HEK293 (cell line): ENCODE results near the gene MOB2.
A peak's percentile ranks its signal among the peaks of the same experiment; 100 is the strongest.

Source experiments
- CTCF ChIA-PET: fragments of 350-600 bp; formaldehyde crosslinking; extraction: SDS; loops from one replicate; lab custom pipeline; 2021; ENCODE audit warnings: antibody characterized with exemption; lab: Yijun Ruan, JAX
- POLR2A ChIA-PET: fragments of 300-600 bp; formaldehyde crosslinking; extraction: SDS; loops from one replicate; lab custom pipeline; 2020; ENCODE audit warnings: antibody characterized with exemption, inconsistent platforms; lab: Yijun Ruan, JAX
- H3K27ac ChIP-seq: fragments of 200-500 bp; sonication (Bioruptor generic); 2 replicates; pipeline ENCODE4 v1.5.1; 2014; ENCODE audit warnings: low read depth, low read length, control low read depth, inconsistent platforms; ENCODE audit errors: extremely low read depth
- H3K36me3 ChIP-seq, 2 experiments: fragments of 200-500 bp in 1 of 2; sonication (Bioruptor generic) in 1 of 2; 1 replicate in 1 of 2; 2 replicates in 1 of 2; pipeline ENCODE4 v1.5.1; 2014 to 2017; ENCODE audit warnings: inconsistent platforms in 2 of 2, low read length in 2 of 2; ENCODE audit not compliant: control insufficient read depth in 2 of 2, insufficient read depth in 1 of 2
- H3K4me1 ChIP-seq: fragments of 200-500 bp; sonication (Bioruptor generic); 2 replicates; pipeline ENCODE4 v1.5.1; 2014; ENCODE audit warnings: mild to moderate bottlenecking, low read length, inconsistent platforms; ENCODE audit not compliant: control insufficient read depth, insufficient read depth
- H3K4me3 ChIP-seq: 2 replicates; pipeline ENCODE4 v1.5.1; 2011; ENCODE audit warnings: low read depth, mild to moderate bottlenecking, control low read depth, low read length, moderate library complexity
- H3K9me3 ChIP-seq: fragments of 200-500 bp; sonication (Bioruptor generic); 2 replicates; pipeline ENCODE4 v1.5.1; 2014; ENCODE audit warnings: low read depth, low read length, inconsistent platforms; ENCODE audit not compliant: control insufficient read depth, insufficient read depth
- EGR2 ChIP-seq: fragments of 450-650 bp; formaldehyde crosslinking; IDR thresholded peaks from 2 replicates; pipeline ENCODE4 v1.5.1; 2016; ENCODE audit warnings: low read depth, missing biosample characterization, missing genetic modification characterization
- GLI4 ChIP-seq: fragments of 450-650 bp; formaldehyde crosslinking; IDR thresholded peaks from 2 replicates; pipeline ENCODE4 v1.5.1; 2016; ENCODE audit warnings: missing biosample characterization, missing genetic modification characterization
- MZF1 ChIP-seq: fragments of 450-650 bp; formaldehyde crosslinking; IDR thresholded peaks from 2 replicates; pipeline ENCODE4 v1.5.1; 2017; ENCODE audit warnings: missing biosample characterization, missing genetic modification characterization, borderline replicate concordance
- OVOL3 ChIP-seq: fragments of 450-650 bp; formaldehyde crosslinking; IDR thresholded peaks from 2 replicates; pipeline ENCODE4 v1.5.1; 2016; ENCODE audit warnings: missing biosample characterization, missing genetic modification characterization
- PRDM1 ChIP-seq: fragments of 450-650 bp; formaldehyde crosslinking; IDR thresholded peaks from 2 replicates; pipeline ENCODE4; 2016; ENCODE audit warnings: missing biosample characterization, missing genetic modification characterization
- SP3 ChIP-seq: fragments of 450-650 bp; formaldehyde crosslinking; IDR thresholded peaks from 2 replicates; pipeline ENCODE4 v1.5.1; 2016; ENCODE audit warnings: missing biosample characterization, missing genetic modification characterization
- TRIM28 ChIP-seq: IDR thresholded peaks from 2 replicates; pipeline ENCODE4 v1.6.1; 2011; ENCODE audit warnings: low read length, control low read depth, borderline replicate concordance
- ZBTB17 ChIP-seq: fragments of 450-650 bp; formaldehyde crosslinking; IDR thresholded peaks from 2 replicates; pipeline ENCODE4 v1.5.1; 2016; ENCODE audit warnings: missing biosample characterization, missing genetic modification characterization
- ZBTB21 ChIP-seq: fragments of 450-650 bp; formaldehyde crosslinking; IDR thresholded peaks from 2 replicates; pipeline ENCODE4 v1.5.1; 2017; ENCODE audit warnings: missing biosample characterization, missing genetic modification characterization
- ZBTB7A ChIP-seq: fragments of 450-650 bp; formaldehyde crosslinking; IDR thresholded peaks from 2 replicates; pipeline ENCODE4 v1.5.1; 2016; ENCODE audit warnings: low read depth, missing biosample characterization, missing genetic modification characterization
- ZFP3 ChIP-seq: fragments of 450-650 bp; formaldehyde crosslinking; IDR thresholded peaks from 2 replicates; pipeline ENCODE4 v1.5.1; 2016; ENCODE audit warnings: low read depth, missing biosample characterization, missing genetic modification characterization
- ZFP37 ChIP-seq: fragments of 450-650 bp; formaldehyde crosslinking; IDR thresholded peaks from 2 replicates; pipeline ENCODE4 v1.5.1; 2016; ENCODE audit warnings: missing biosample characterization, missing genetic modification characterization
- ZNF114 ChIP-seq: fragments of 450-650 bp; formaldehyde crosslinking; IDR thresholded peaks from 2 replicates; pipeline ENCODE4 v1.5.0; 2017; ENCODE audit warnings: missing biosample characterization, missing genetic modification characterization
- ZNF146 ChIP-seq: fragments of 450-650 bp; formaldehyde crosslinking; IDR thresholded peaks from 2 replicates; pipeline ENCODE4 v1.5.1; 2016; ENCODE audit warnings: missing biosample characterization, missing genetic modification characterization
- ZNF155 ChIP-seq: fragments of 450-650 bp; formaldehyde crosslinking; IDR thresholded peaks from 2 replicates; pipeline ENCODE4 v1.5.1; 2016; ENCODE audit warnings: missing biosample characterization, missing genetic modification characterization
- ZNF23 ChIP-seq: fragments of 450-650 bp; formaldehyde crosslinking; IDR thresholded peaks from 2 replicates; pipeline ENCODE4 v1.5.1; 2016; ENCODE audit warnings: missing biosample characterization, missing genetic modification characterization, borderline replicate concordance
- ZNF473 ChIP-seq: fragments of 450-650 bp; formaldehyde crosslinking; IDR thresholded peaks from 2 replicates; pipeline ENCODE4 v1.5.1; 2017; ENCODE audit warnings: missing biosample characterization, missing genetic modification characterization
- ZNF555 ChIP-seq: fragments of 450-650 bp; formaldehyde crosslinking; conservative IDR thresholded peaks from 2 replicates; pipeline ENCODE4 v1.5.1; 2017; ENCODE audit warnings: missing biosample characterization, mild to moderate bottlenecking, missing genetic modification characterization, inconsistent platforms
- ZNF585B ChIP-seq: fragments of 450-650 bp; formaldehyde crosslinking; IDR thresholded peaks from 2 replicates; pipeline ENCODE4 v1.5.1; 2016; ENCODE audit warnings: missing biosample characterization, missing genetic modification characterization
- ZNF623 ChIP-seq: fragments of 450-650 bp; formaldehyde crosslinking; IDR thresholded peaks from 2 replicates; pipeline ENCODE4 v1.5.1; 2016; ENCODE audit warnings: missing biosample characterization, missing genetic modification characterization
- ZNF660 ChIP-seq: fragments of 450-650 bp; IDR thresholded peaks from 2 replicates; pipeline ENCODE4 v1.5.1; 2018; ENCODE audit warnings: missing biosample characterization, mild to moderate bottlenecking, missing genetic modification characterization
- ZNF664 ChIP-seq: fragments of 450-650 bp; formaldehyde crosslinking; IDR thresholded peaks from 2 replicates; pipeline ENCODE4 v1.5.1; 2016; ENCODE audit warnings: missing biosample characterization, missing genetic modification characterization
- ZNF701 ChIP-seq: fragments of 450-650 bp; formaldehyde crosslinking; IDR thresholded peaks from 2 replicates; pipeline ENCODE4 v1.5.1; 2016; ENCODE audit warnings: missing biosample characterization, missing genetic modification characterization
- ZNF830 ChIP-seq: fragments of 450-650 bp; IDR thresholded peaks from 2 replicates; pipeline ENCODE4 v1.5.0; 2018; ENCODE audit warnings: missing biosample characterization, missing genetic modification characterization, low read depth, mild to moderate bottlenecking, moderate library complexity
- TF ChIP-seq, protein P1 (sequence below): fragments of 450-650 bp; formaldehyde crosslinking; IDR thresholded peaks from 2 replicates; pipeline ENCODE4 v1.5.1; 2016; ENCODE audit warnings: missing biosample characterization, missing genetic modification characterization
- TF ChIP-seq, protein P2 (sequence below): fragments of 450-650 bp; formaldehyde crosslinking; IDR thresholded peaks from 2 replicates; pipeline ENCODE4 v1.5.1; 2016; ENCODE audit warnings: missing biosample characterization, missing genetic modification characterization
- TF ChIP-seq, protein P3 (sequence below): fragments of 450-650 bp; formaldehyde crosslinking; IDR thresholded peaks from 2 replicates; pipeline ENCODE4 v1.5.1; 2016; ENCODE audit warnings: missing biosample characterization, missing genetic modification characterization, borderline replicate concordance

The MOB2 gene

DNA sequence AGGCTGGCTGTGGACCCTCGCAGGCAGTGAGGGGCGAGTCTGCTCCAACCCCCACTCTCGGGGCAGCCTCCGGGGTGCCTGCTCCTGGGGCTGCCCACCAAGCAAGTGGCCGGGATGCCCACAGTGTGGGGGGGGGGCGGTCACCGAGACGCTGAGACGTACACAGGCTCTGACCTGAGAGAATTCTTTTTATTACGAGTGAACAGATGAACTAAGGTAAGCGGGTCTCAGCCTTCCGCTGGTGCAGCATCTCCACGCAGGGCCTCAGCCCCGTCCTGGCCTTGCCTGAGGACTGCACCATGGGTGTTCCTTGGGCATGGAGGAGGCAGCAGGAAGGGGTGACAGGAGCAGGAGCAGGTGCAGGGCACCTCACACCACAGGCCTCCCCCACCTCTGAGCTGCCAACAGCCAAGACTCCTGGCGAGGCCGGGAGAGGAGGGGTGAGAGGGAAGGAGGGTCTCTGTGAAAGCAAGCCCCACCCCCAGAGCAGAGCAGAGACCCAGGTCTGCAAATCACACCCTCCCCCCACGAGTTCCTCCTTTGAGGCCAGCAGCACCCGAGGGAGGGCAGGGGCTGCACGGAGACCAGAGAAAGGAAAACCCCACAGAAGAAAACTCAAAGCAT is 17.2 kb downstream of the MOB2 start:
- peaks cover 0 to 21% of the 10 kb centered on the region in 2 experiments; a peak in 1 of 3 replicates for H3K36me3 ChIP-seq
- no peaks in the 10 kb centered on the region for H3K9me3 ChIP-seq
- H3K4me3 ChIP-seq = no peak overlapping the region
- POLR2A ChIA-PET = no interaction called here
- H3K4me1 ChIP-seq = no peaks in the 10 kb centered on the region
- TF ChIP-seq ZNF23 (tag by site-specific recombination) (no peak), ZNF146 (tag by site-specific recombination) (no peak), ZNF664 (tag by site-specific recombination) (no peak), MZF1 (tag by site-specific recombination) (no peak), SP3 (no peak), ZNF114 (tag by site-specific recombination) (no peak)
- no peak overlapping the region for H3K27ac ChIP-seq
- CTCF ChIA-PET = no interaction called here

DNA sequence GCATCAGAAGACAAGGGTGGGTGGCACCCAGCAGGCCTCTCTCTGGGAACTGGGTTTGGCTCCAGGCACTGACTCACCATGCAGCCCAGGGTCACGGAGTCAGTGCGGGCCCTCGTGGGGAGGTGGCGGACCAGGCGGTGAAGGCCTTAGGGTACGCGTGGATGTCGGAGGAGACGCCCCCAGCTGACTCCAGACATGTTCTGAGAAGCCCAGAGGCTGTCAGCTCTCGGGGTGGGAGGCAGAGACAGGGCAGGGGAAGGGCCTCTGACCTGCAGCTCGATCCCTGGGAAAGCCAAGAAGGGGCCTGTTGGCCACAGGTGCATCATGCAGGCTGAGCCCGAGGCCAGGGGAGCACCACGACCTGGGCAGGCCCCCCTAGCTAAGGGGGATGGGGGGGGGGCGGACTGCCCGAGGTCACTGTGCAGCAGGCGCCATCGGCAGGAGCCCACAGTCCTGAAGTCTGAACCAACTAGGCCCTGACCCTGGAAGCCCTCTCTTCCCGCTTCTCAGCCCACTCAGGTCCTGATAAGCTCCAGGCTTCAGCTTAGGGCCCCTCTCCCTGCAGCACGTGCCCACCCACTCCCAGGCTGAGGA is 18.0 kb downstream of the MOB2 start:
- peaks cover 0 to 21% of the 10 kb centered on the region in 2 experiments; a peak in 1 of 3 replicates for H3K36me3 ChIP-seq
- H3K27ac ChIP-seq = no peak overlapping the region
- no peaks in the 10 kb centered on the region for H3K9me3 ChIP-seq
- ChIA-PET CTCF (no interaction called here), POLR2A (interaction anchor here (0.5 kb wide), 1 partner anchor 15 kb away, joined by 3 read pairs; no protein-coding TSS in a partner anchor)
- TF ChIP-seq EGR2 (tag by site-specific recombination) (0 out of 2 replicates have a peak, but pooled peaks have one; percentile 5), ZFP3 (tag by site-specific recombination) (no peak)
- no peaks in the 10 kb centered on the region for H3K4me1 ChIP-seq
- no peak overlapping the region for H3K4me3 ChIP-seq

DNA sequence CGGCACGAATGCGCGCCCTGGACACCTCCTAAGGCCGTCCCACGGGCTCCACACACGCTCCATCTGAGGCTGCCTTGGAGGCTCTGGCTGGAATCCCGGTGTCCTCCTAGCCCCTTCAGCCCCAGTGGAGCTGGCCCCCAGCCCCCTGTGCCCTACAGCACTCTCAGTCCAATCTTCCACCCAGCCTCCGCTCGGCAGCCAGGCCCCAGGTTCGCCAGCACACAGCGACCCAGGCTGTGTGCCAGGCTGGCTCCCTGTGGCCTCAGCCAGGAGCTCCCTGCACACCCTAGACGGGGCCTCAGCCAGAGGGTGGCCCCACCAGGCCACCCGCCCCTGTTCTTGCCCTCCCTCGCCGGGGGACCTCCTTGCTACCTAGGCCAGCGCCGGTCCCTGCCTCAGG is 18.6 kb downstream of the MOB2 start:
- CTCF ChIA-PET = interaction anchor here (0.7 kb wide), 1 partner anchor 439 kb away, joined by 3 read pairs; no protein-coding TSS in a partner anchor
- Histone ChIP-seq H3K9me3 (no peaks in the 10 kb centered on the region), H3K4me3 (no peak overlapping the region), H3K27ac (no peak overlapping the region)
- TF ChIP-seq MZF1 (tag by site-specific recombination) (no peak), GLI4 (tag by site-specific recombination) (no peak), ZNF830 (tag by site-specific recombination) (no peak), ZNF555 (tag by site-specific recombination) (no peak), ZNF585B (no peak), ZFP37 (tag by site-specific recombination) (no peak), TRIM28 (no peak), ZBTB21 (no peak), ZNF155 (no peak), ZNF623 (tag by site-specific recombination) (no peak), OVOL3 (tag by site-specific recombination) (no peak), ZBTB7A (tag by site-specific recombination) (no peak), PRDM1 (tag by site-specific recombination) (no peak), ZNF473 (no peak), ZNF660 (tag by site-specific recombination) (no peak), ZNF701 (tag by site-specific recombination) (no peak), ZBTB17 (tag by site-specific recombination) (no peak)
- TF ChIP-seq, protein P1, sequence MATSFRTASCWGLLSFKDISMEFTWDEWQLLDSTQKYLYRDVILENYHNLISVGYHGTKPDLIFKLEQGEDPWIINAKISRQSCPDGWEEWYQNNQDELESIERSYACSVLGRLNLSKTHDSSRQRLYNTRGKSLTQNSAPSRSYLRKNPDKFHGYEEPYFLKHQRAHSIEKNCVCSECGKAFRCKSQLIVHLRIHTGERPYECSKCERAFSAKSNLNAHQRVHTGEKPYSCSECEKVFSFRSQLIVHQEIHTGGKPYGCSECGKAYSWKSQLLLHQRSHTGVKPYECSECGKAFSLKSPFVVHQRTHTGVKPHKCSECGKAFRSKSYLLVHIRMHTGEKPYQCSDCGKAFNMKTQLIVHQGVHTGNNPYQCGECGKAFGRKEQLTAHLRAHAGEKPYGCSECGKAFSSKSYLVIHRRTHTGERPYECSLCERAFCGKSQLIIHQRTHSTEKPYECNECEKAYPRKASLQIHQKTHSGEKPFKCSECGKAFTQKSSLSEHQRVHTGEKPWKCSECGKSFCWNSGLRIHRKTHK (tag by site-specific recombination) = no peak
- TF ChIP-seq, protein P2, sequence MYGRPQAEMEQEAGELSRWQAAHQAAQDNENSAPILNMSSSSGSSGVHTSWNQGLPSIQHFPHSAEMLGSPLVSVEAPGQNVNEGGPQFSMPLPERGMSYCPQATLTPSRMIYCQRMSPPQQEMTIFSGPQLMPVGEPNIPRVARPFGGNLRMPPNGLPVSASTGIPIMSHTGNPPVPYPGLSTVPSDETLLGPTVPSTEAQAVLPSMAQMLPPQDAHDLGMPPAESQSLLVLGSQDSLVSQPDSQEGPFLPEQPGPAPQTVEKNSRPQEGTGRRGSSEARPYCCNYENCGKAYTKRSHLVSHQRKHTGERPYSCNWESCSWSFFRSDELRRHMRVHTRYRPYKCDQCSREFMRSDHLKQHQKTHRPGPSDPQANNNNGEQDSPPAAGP (tag by site-specific recombination) = no peak
- TF ChIP-seq, protein P3, sequence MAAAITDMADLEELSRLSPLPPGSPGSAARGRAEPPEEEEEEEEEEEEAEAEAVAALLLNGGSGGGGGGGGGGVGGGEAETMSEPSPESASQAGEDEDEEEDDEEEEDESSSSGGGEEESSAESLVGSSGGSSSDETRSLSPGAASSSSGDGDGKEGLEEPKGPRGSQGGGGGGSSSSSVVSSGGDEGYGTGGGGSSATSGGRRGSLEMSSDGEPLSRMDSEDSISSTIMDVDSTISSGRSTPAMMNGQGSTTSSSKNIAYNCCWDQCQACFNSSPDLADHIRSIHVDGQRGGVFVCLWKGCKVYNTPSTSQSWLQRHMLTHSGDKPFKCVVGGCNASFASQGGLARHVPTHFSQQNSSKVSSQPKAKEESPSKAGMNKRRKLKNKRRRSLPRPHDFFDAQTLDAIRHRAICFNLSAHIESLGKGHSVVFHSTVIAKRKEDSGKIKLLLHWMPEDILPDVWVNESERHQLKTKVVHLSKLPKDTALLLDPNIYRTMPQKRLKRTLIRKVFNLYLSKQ (tag by site-specific recombination) = no peak
- TF ChIP-seq, all 188 proteins: peak for 0
- Histone ChIP-seq H3K36me3 (peaks cover 0 to 18% of the 10 kb centered on the region in 2 experiments; a peak in 1 of 3 replicates), H3K4me1 (no peaks in the 10 kb centered on the region)
- POLR2A ChIA-PET = interaction anchor here (0.5 kb wide), 1 partner anchor 15 kb away, joined by 3 read pairs; no protein-coding TSS in a partner anchor
